Small intestine (tissue), 7 donors: ENCODE results near the gene ELMOD1. TPM values are rescaled to one million over a fixed set of nuclear protein-coding genes. Genes with fewer than 3 reads are reported as not detected.
"Not testable (repeated sequence)": the region's sequence is repeated elsewhere in the genome, so short reads cannot be mapped to it uniquely, and the experiment has no call there.

Source experiments
- DNase-seq, 2 donors: peaks; one replicate each; pipeline versions ENCODE4 v3.0.0 to v3.0.0-alpha.2; 2013
- FAIRE-seq: peaks from 2 replicates; lab custom pipeline; 2012; peaks lifted over from hg19 to GRCh38; lab: Jason Lieb, UNC
- H3K27ac ChIP-seq, 3 donors: one replicate each; pipeline ENCODE4 v1.5.1; 2013; ENCODE audit warnings: low read length in 2 of 3, mild to moderate bottlenecking in 2 of 3, control low read depth in 1 of 3, inconsistent platforms in 1 of 3, low read depth in 1 of 3, moderate library complexity in 1 of 3
- H3K27me3 ChIP-seq, 3 donors: one replicate each; pipeline ENCODE4 v1.6.1; 2013; ENCODE audit warnings: low read length in 3 of 3, inconsistent platforms in 1 of 3; ENCODE audit not compliant: control insufficient read depth in 3 of 3, insufficient read depth in 3 of 3
- H3K36me3 ChIP-seq, 3 donors: one replicate each; pipeline ENCODE4 v1.6.1; 2013; ENCODE audit warnings: low read length in 3 of 3, inconsistent platforms in 1 of 3, low read depth in 1 of 3, mild to moderate bottlenecking in 1 of 3, moderate library complexity in 1 of 3; ENCODE audit not compliant: control insufficient read depth in 3 of 3, insufficient read depth in 2 of 3
- H3K4me1 ChIP-seq, 3 donors: one replicate each; pipeline ENCODE4 v1.6.1; 2013; ENCODE audit warnings: low read length in 2 of 3, inconsistent platforms in 1 of 3, low read depth in 1 of 3, mild to moderate bottlenecking in 1 of 3, moderate library complexity in 1 of 3; ENCODE audit not compliant: control insufficient read depth in 3 of 3, insufficient read depth in 2 of 3
- H3K4me3 ChIP-seq, 3 donors: one replicate each; pipeline ENCODE4 v1.5.1; 2013; ENCODE audit warnings: low read length in 3 of 3, control low read depth in 1 of 3, inconsistent platforms in 1 of 3, low read depth in 1 of 3, mild to moderate bottlenecking in 1 of 3, moderate library complexity in 1 of 3
- H3K9me3 ChIP-seq, 2 donors: one replicate each; pipeline ENCODE4 v1.6.1; 2013; ENCODE audit warnings: low read depth in 1 of 2, low read length in 1 of 2; ENCODE audit not compliant: control insufficient read depth in 2 of 2, insufficient read depth in 1 of 2
- WGBS, 3 donors: extraction: QIAGEN DNeasy Blood & Tissue Kit; methylation state at CpG; one replicate each; pipeline ENCODE4 v1.1.7; 2013; 5-methylcytosine and 5-hydroxymethylcytosine counted together
- polyA plus RNA-seq, 4 donors: library from polyadenylated mRNA; stranded (reverse) in 3 of 4; unstranded in 1 of 4; fragments of 200-250 nt in 3 of 4; fragments of 120-200 nt in 1 of 4; gene quantifications; one replicate each; pipeline versions ENCODE4 v1.2.1 to v1.2.3, GENCODE V29; 2013
- donor health status: healthy with polysubstance abuse.
- donor health status: control.
- donor health status: control.
- donor health status: Bipolar disorder and iron deficiency.
- donor health status: healthy.

ELMOD1 gene
- polyA plus RNA-seq, 4 donors: 0.18 to 0.58 TPM; not detected in 2

GRCh38 chr11:107576497-107577345 lies 14.2 kb upstream of the ELMOD1 start:
- H3K4me3 ChIP-seq, H3K27ac ChIP-seq, H3K27me3 ChIP-seq, H3K36me3 ChIP-seq, H3K9me3 ChIP-seq, H3K4me1 ChIP-seq, FAIRE-seq: not testable (repeated sequence)
- DNase-seq: peak; percentile 25 to 41
- WGBS, 3 donors: 5 to 21% (median 21%) methylated on average over 2 of the region's 2 CpGs

GRCh38 chr11:107577346-107577711 lies 13.6 kb upstream of the ELMOD1 start:
- H3K36me3 ChIP-seq: no peaks in the 10 kb centered on the region
- no peak overlapping the region for H3K4me3 ChIP-seq
- no peaks in the 10 kb centered on the region for H3K9me3 ChIP-seq
- no peaks in the 10 kb centered on the region for H3K4me1 ChIP-seq
- FAIRE-seq (no peak), DNase-seq (no peak)
- peaks cover 0 to 8% (median 0%) of the 10 kb centered on the region in 3 donors for H3K27me3 ChIP-seq
- WGBS, 3 donors: 30 to 55% (median 52%) methylated on average over 6 of the region's 6 CpGs
- no peak overlapping the region for H3K27ac ChIP-seq

- not testable (repeated sequence) for DNase-seq, H3K4me1 ChIP-seq, FAIRE-seq, H3K4me3 ChIP-seq, H3K27me3 ChIP-seq, H3K36me3 ChIP-seq, H3K27ac ChIP-seq, H3K9me3 ChIP-seq
- WGBS, 3 donors: 93 to 97% (median 95%) methylated on average over 2 of the region's 2 CpGs
Measured at GRCh38 chr11:107579169-107579568, 11.8 kb upstream of the ELMOD1 start.

GRCh38 chr11:107581147-107581546 lies 9.8 kb upstream of the ELMOD1 start:
- Histone ChIP-seq H3K4me3 (no peak overlapping the region), H3K36me3 (no peaks in the 10 kb centered on the region), H3K9me3 (no peaks in the 10 kb centered on the region), H3K4me1 (no peaks in the 10 kb centered on the region), H3K27ac (no peak overlapping the region), H3K27me3 (peaks cover 0 to 8% (median 0%) of the 10 kb centered on the region in 3 donors)
- DNase-seq (no peak), FAIRE-seq (no peak)
- 36 to 47% (median 37%) methylated on average over 3 of the region's 3 CpGs for WGBS, 3 donors

- DNase-seq: no peak
- Histone ChIP-seq H3K4me1 (no peaks in the 10 kb centered on the region), H3K36me3 (no peaks in the 10 kb centered on the region), H3K9me3 (no peaks in the 10 kb centered on the region), H3K27me3 (peaks cover 0 to 25% (median 2%) of the 10 kb centered on the region in 3 donors), H3K27ac (no peak overlapping the region), H3K4me3 (no peak overlapping the region)
- WGBS, 3 donors: 65 to 82% (median 74%) methylated on average over 3 of the region's 3 CpGs
- no peak for FAIRE-seq
Measured at GRCh38 chr11:107583629-107584195, 7.2 kb upstream of the ELMOD1 start.

GRCh38 chr11:107587306-107587979 lies 3.5 kb upstream of the ELMOD1 start:
- FAIRE-seq: no peak
- H3K27me3 ChIP-seq: peaks cover 6 to 46% (median 25%) of the 10 kb centered on the region in 3 donors

GRCh38 chr11:107591378-107592230 lies 657 bp downstream of the ELMOD1 start:
- FAIRE-seq: no peak
- H3K27me3 ChIP-seq: peaks cover 6 to 62% (median 31%) of the 10 kb centered on the region in 3 donors

More at GRCh38 chr11:107587306-107587979, 3.5 kb upstream of the ELMOD1 start:
- Histone ChIP-seq H3K36me3 (no peaks in the 10 kb centered on the region), H3K27ac (no peak overlapping the region), H3K9me3 (no peaks in the 10 kb centered on the region), H3K4me1 (peaks cover 0 to 8% (median 4%) of the 10 kb centered on the region in 3 donors), H3K4me3 (no peak overlapping the region)
- no peak for DNase-seq
- 60 to 61% (median 61%) methylated on average over 5 of the region's 5 CpGs for WGBS, 3 donors

GRCh38 chr11:107592231-107592590 lies 1.3 kb downstream of the ELMOD1 start:
- no peak for DNase-seq
- FAIRE-seq: no peak
- WGBS, 3 donors: 10 to 15% (median 10%) methylated on average over 6 of the region's 6 CpGs
- Histone ChIP-seq H3K27ac (no peak overlapping the region), H3K36me3 (no peaks in the 10 kb centered on the region), H3K9me3 (no peaks in the 10 kb centered on the region), H3K4me1 (peaks cover 0 to 8% (median 4%) of the 10 kb centered on the region in 3 donors), H3K4me3 (no peak overlapping the region), H3K27me3 (peaks cover 6 to 57% (median 31%) of the 10 kb centered on the region in 3 donors)

More at GRCh38 chr11:107591378-107592230, 657 bp downstream of the ELMOD1 start:
- H3K36me3 ChIP-seq: no peaks in the 10 kb centered on the region
- no peak overlapping the region for H3K27ac ChIP-seq
- H3K4me1 ChIP-seq: peaks cover 0 to 8% (median 4%) of the 10 kb centered on the region in 3 donors
- no peaks in the 10 kb centered on the region for H3K9me3 ChIP-seq
- 1 to 3% (median 2%) methylated on average over 46 to 49 of the region's 49 CpGs for WGBS, 3 donors
- peak overlapping the region; percentile 39 to 61 (median 42) for H3K4me3 ChIP-seq
- DNase-seq: peak in 1 of 2 donors; percentile 22
